Measurements from ENCODE around the gene P4HA2.

P4HA2 gene

DNA sequence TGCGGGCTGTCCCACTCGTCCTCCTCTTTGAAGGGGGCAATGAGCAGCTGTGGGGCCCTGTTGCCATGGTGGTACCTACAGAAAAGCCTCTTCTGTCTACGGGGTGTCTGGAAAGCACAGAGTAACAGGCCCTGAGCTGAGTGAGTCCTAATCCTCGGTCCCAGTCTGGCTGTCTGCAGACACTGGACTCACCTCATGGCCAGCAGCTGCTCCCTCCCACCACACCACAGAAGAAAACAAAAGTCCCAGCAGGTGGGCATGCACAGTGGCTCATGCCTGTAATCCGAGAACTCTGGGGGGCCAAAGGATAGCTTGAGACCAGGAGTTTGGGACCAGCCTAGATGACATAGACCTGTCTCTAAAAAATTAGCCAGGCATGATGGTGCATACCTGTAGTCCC, 19.9 kb downstream of the P4HA2 start:
- TF ChIP-seq CTCF (conservative IDR thresholded peaks at IDR 0.05): no peak
- TF ChIP-seq ZFX (IDR thresholded peaks at IDR 0.05): no peak
- no peak overlapping the region for H3K27ac ChIP-seq

- H3K27ac ChIP-seq: no peak overlapping the region
Observed at GRCh38 chr5:132206782-132207181, 20.9 kb downstream of the P4HA2 start.

DNA sequence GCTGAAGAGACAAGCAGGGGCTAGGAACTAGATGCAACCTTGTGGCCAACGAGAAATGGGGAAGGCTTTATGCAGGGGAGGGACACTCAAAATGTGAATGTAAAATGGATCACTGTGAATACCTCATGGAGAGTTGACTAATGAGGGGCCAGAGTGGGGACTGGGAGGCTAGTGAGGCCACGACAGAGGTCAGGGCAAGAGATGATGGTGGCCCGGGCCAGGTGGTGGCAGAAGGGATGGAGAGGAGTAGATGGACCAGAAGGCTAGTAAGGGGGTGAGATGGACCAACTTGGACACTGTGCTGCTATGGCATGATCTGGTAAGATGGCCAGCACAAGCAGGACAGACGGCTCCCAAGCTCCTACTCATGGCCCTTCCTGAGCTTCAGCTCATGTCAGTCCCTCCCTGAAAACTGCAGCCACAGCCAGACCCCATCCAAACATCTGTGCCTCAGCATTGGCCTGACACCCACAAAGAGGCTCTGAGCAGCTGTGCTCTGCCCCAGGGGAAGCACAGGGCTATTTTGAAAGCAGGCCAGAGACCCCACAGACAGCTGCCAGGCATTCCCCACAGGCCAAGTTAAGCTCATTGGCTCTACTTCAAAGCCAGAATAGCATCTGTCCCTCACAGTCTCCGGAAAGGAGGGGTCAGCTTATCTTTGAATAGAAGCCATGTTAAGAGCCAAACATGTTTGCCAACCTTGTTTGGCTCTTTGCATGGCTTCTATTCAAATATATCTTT, 22.1 kb downstream of the P4HA2 start:
- no peak overlapping the region for H3K27ac ChIP-seq
- TF ChIP-seq CTCF (conservative IDR thresholded peaks at IDR 0.05) (no peak), ZFX (IDR thresholded peaks at IDR 0.05) (no peak)

More at GRCh38 chr5:132206782-132207181, 20.9 kb downstream of the P4HA2 start:
- TF ChIP-seq ZFX (IDR thresholded peaks at IDR 0.05) (no peak), CTCF (conservative IDR thresholded peaks at IDR 0.05) (no peak)

DNA sequence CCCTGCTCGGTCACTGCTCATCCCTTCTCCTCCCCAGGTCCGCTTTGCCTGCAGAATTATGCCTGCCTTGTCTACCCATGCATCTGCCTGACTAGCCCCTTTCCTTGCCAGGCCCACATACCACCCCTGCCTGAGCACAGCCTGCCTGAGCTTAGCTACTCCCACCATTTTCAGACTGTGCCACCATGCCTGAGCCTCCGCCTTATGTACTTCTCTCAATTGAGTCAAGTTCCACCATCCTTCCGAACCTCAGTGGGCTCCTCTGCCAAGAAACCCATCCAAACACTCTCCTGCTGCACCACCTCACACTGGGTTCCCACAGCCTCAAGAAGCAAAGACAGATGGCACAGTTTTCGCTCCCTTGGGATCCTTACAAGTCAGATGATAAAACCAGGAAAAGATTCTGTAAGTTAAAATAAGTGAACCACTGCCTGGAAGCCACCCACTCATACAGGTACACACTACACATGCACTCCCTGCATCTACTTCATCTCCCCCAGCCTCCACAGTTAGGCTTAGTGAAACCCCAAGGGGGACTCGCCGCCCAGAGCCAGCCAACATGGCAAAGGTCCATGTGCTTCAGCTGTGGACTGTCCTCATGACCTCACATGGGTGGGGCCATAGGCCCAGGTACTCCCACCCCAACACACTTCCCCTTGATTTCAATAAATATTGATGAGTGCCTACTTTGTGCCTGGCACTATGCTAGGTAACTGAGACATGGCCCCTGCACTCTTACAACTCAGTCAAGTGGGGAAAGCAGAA, 23.1 kb downstream of the P4HA2 start:
- TF ChIP-seq CTCF (conservative IDR thresholded peaks at IDR 0.05) (no peak), ZFX (IDR thresholded peaks at IDR 0.05) (no peak)
- H3K27ac ChIP-seq: no peak overlapping the region

GRCh38 chr5:132203916-132204315, 23.7 kb downstream of the P4HA2 start:
- no peak overlapping the region for H3K27ac ChIP-seq
- TF ChIP-seq ZFX (IDR thresholded peaks at IDR 0.05) (no peak), CTCF (conservative IDR thresholded peaks at IDR 0.05) (no peak)

DNA sequence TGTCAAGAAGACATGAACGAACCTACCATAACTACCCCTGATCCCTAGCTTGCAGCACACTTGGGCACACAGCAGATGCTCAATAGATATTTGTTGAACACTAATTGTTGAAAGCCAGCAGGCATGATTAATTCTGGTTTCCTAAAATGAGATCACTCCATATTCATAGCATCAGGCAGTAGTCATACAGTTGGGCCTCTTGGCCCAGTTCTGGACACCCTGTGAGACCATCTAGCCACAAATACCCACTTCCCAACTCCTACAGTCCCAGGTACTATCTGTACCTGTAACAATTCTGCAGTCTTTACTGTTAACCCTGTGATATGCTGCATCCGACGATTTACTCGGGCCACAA, 24.2 kb downstream of the P4HA2 start:
- TF ChIP-seq CTCF (conservative IDR thresholded peaks at IDR 0.05) (no peak), ZFX (IDR thresholded peaks at IDR 0.05) (no peak)
- no peak overlapping the region for H3K27ac ChIP-seq

DNA sequence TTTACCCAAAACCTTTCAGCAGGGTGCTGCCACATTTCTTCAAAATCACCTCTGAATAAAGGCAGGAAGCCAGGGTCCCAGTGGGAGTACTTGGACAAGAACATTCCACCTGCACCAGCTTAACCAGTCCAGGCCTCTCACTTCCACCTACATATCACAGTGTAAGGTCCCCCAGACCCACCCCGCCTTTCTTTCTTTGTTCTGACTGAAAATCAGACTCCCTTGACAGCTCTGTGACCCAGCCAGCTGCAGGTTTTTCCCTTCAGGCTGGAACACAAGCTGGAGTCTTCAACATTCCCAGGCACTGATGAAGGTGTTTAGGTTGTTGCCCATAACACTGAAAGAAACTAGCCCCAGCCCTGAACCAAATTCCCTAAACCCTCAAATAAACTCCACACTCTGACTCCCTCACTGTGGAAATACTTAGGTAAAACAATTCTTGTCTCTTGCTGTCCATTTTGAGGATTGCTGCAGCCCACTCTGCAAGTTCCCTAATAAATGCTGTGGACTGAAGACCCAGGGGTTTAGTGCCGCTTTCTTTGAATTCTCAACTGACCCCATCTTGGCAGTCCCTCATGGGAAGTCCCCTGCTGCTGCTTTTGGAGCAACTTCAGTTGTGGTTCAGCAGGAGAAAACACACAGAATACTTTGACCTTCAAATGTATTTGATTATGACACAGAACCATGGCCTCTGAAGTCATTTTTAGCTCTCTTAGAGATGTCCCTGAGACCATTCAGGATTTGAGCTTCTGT, 24.8 kb downstream of the P4HA2 start:
- no peak for TF ChIP-seq CTCF (conservative IDR thresholded peaks at IDR 0.05)
- no peak for TF ChIP-seq ZFX (IDR thresholded peaks at IDR 0.05)
- H3K27ac ChIP-seq: no peak overlapping the region

Measured in C4-2B (cell line).